Measurements from ENCODE around the gene RAP2C.

The RAP2C gene

GRCh38 chrX:132188175-132188574, 31.1 kb downstream of the RAP2C start:
- TF ChIP-seq CTCF (IDR thresholded peaks at IDR 0.05; ENCODE audit: low read depth, low read length, missing control alignments): no peak
- no peak overlapping the region for H3K4me3 ChIP-seq (replicated peaks; ENCODE audit: low read depth, low read length)
- DNase-seq (ENCODE audit: extremely low read depth, low read depth): no peak

DNA sequence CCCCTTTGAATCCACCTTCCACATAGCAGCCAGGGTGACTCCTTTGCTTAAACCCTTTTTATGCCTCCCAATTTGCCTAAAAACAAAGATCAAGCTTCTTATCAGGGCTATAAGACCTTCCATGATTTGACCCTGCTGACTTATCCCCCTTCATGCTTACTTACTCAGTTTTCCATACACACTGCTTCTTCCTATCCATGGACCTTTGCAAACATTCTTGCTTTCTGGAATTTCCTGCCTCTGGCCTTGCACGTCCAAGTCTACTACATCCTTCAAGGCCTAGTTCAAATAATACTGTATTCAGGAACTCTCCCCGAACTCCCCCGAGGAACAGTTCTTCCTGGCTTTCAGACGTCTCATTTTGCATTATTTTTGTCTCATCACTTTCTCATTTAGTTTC, 31.8 kb downstream of the RAP2C start:
- no peak for TF ChIP-seq CTCF (IDR thresholded peaks at IDR 0.05; ENCODE audit: low read depth, low read length, missing control alignments)
- H3K4me3 ChIP-seq (replicated peaks; ENCODE audit: low read depth, low read length): no peak overlapping the region
- no peak for DNase-seq (ENCODE audit: extremely low read depth, low read depth)

DNA sequence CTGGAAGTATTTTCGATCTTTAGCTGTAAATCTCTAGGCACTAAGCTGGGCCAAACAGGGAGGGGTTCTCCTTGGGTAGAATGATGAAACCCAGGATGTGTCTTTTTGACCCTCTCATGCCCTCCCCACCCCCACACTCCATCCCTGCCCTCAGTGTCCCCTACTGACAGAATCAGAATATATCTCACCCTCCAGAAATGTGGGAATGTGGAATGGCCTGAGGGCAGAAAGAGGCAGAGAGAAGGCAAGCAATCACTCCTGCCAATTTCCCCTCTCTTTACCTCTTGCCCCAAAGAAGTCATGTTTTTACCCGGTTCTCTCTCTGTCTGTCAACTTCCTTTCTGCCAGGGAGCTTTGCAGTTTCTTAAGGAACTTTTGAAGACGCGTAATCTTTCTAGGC, 34.4 kb downstream of the RAP2C start:
- TF ChIP-seq CTCF (IDR thresholded peaks at IDR 0.05; ENCODE audit: low read depth, low read length, missing control alignments): no peak

GRCh38 chrX:132181364-132181763, 37.9 kb downstream of the RAP2C start:
- no peak for DNase-seq (ENCODE audit: extremely low read depth, low read depth)

More for the DNA sequence above, 34.4 kb downstream of the RAP2C start:
- no peak for DNase-seq (ENCODE audit: extremely low read depth, low read depth)
- no peak overlapping the region for H3K4me3 ChIP-seq (replicated peaks; ENCODE audit: low read depth, low read length)

GRCh38 chrX:132180929-132181328, 38.3 kb downstream of the RAP2C start:
- DNase-seq (ENCODE audit: extremely low read depth, low read depth): no peak

More at GRCh38 chrX:132181364-132181763, 37.9 kb downstream of the RAP2C start:
- no peak for TF ChIP-seq CTCF (IDR thresholded peaks at IDR 0.05; ENCODE audit: low read depth, low read length, missing control alignments)
- no peak overlapping the region for H3K4me3 ChIP-seq (replicated peaks; ENCODE audit: low read depth, low read length)

GRCh38 chrX:132173647-132174046, 45.6 kb downstream of the RAP2C start:
- no peak overlapping the region for H3K4me3 ChIP-seq (replicated peaks; ENCODE audit: low read depth, low read length)

More at GRCh38 chrX:132180929-132181328, 38.3 kb downstream of the RAP2C start:
- no peak for TF ChIP-seq CTCF (IDR thresholded peaks at IDR 0.05; ENCODE audit: low read depth, low read length, missing control alignments)
- H3K4me3 ChIP-seq (replicated peaks; ENCODE audit: low read depth, low read length): no peak overlapping the region

More at GRCh38 chrX:132173647-132174046, 45.6 kb downstream of the RAP2C start:
- no peak for DNase-seq (ENCODE audit: extremely low read depth, low read depth)
- TF ChIP-seq CTCF (IDR thresholded peaks at IDR 0.05; ENCODE audit: low read depth, low read length, missing control alignments): no peak

Data from HFF-Myc (cell line).